Measurements from ENCODE around the gene HCRTR2.

GRCh38 chr6:55282115-55282514, 107.8 kb downstream of the HCRTR2 start:
- no peak for TF ChIP-seq CTCF (IDR thresholded peaks at IDR 0.05; ENCODE audit: low read depth, low read length, poor library complexity, severe bottlenecking)
- TF ChIP-seq EZH2phosphoT487 (IDR thresholded peaks at IDR 0.05; ENCODE audit: borderline replicate concordance, low read length), result no peak
